ENCODE data around the gene HNRNPA2B1. TPM values are rescaled to one million over a fixed set of nuclear protein-coding genes. Genes with fewer than 3 reads are reported as not detected.

HNRNPA2B1 gene
- total RNA-seq, 1 donor from 2014 or later, result 398 TPM

DNA sequence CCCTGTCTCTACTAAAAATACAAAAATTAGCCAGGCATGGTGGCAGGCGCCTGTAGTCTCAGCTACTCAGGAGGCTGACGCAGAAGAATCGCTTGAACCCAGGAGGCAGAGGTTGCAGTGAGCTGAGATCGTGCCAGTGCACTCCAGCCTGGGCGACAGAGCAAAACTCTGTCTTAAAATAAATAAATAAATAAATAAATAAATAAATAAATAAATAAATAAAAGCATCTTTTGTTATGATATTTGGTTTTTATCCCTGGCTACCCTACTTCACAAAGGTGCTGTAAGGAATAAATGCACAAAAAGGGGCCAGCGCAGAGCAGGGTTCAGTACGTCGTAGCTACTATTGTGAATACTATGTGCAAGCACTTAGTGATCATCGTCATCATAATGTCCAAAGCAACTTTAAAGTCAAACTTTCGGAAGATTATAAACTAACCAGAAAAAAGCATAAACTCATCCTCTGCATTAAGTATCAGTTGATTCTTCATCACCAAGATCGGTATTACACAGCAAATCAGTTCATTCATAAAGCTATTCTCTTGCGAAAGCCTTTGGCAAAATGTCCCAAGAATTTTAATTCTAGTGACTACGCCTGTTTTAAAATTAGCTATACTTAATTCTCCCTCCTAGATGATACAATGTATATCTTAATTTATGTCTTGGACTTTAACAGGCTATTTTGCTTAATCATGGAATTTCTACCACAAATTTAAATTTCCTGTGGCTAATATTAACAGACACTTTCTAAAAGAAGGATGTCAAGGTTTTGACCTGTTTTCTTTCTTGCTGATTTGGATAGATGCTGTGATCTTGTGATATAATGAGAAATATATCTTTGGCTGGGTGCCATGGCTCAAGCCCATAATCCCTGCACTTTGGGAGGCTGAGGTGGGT lies 56.1 kb downstream of the HNRNPA2B1 start:
- Histone ChIP-seq H3K27me3 (ENCODE audit: low read depth) (peaks cover 34% of the 10 kb centered on the region), H3K36me3 (no peaks in the 10 kb centered on the region), H3K9me3 (replicated peaks) (no peaks in the 10 kb centered on the region), H3K4me3 (no peak overlapping the region), H3K4me1 (no peaks in the 10 kb centered on the region), H3K27ac (replicated peaks) (no peak overlapping the region)
- DNase-seq, result no peak
- intact Hi-C loops (cut with micrococcal nuclease), result no loop called here
- TF ChIP-seq, protein P1, sequence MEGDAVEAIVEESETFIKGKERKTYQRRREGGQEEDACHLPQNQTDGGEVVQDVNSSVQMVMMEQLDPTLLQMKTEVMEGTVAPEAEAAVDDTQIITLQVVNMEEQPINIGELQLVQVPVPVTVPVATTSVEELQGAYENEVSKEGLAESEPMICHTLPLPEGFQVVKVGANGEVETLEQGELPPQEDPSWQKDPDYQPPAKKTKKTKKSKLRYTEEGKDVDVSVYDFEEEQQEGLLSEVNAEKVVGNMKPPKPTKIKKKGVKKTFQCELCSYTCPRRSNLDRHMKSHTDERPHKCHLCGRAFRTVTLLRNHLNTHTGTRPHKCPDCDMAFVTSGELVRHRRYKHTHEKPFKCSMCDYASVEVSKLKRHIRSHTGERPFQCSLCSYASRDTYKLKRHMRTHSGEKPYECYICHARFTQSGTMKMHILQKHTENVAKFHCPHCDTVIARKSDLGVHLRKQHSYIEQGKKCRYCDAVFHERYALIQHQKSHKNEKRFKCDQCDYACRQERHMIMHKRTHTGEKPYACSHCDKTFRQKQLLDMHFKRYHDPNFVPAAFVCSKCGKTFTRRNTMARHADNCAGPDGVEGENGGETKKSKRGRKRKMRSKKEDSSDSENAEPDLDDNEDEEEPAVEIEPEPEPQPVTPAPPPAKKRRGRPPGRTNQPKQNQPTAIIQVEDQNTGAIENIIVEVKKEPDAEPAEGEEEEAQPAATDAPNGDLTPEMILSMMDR (IDR thresholded peaks at IDR 0.05; ENCODE audit: borderline replicate concordance), result no peak

DNA sequence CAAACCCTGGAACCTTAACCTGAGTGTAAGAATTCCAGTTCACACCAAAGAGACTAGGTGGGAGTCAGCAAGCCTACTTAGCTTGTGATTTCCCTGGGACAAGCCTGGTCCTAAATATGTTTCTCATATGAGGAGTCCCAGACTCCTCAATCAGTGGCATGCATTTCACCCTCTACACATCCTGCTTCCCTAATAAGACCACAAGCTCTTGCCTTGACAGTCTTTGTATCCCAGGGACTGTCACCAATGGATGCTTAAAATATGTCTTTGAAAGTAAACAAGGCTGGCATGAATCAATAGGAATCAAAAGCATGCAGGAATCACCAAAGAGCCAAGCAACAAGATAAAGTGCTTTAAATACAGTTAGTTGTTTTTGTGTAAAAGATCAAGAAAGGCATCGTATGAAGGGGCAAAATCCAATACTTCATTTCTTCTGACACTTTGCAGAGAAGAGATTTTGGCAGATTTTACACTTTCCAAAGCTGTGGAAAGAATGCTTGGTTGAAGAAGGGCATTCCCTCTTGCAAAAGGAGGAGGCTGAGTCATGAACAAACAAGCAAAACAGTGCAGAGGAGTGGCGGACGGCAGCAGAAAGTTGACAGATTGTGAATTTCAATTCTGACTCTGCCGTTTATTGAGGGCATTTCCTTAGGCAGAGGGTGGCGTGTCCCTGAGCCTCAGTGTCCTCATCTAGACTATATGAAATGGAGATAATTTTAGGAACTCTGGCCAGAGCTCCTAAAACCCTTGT lies 57.1 kb downstream of the HNRNPA2B1 start:
- Histone ChIP-seq H3K27ac (replicated peaks) (no peak overlapping the region), H3K4me1 (no peaks in the 10 kb centered on the region), H3K9me3 (replicated peaks) (no peaks in the 10 kb centered on the region), H3K36me3 (no peaks in the 10 kb centered on the region), H3K27me3 (ENCODE audit: low read depth) (peaks cover 34% of the 10 kb centered on the region), H3K4me3 (no peak overlapping the region)
- intact Hi-C loops (cut with micrococcal nuclease), result no loop called here
- no peak for DNase-seq
- TF ChIP-seq, protein P1 (IDR thresholded peaks at IDR 0.05; ENCODE audit: borderline replicate concordance), result no peak

DNA sequence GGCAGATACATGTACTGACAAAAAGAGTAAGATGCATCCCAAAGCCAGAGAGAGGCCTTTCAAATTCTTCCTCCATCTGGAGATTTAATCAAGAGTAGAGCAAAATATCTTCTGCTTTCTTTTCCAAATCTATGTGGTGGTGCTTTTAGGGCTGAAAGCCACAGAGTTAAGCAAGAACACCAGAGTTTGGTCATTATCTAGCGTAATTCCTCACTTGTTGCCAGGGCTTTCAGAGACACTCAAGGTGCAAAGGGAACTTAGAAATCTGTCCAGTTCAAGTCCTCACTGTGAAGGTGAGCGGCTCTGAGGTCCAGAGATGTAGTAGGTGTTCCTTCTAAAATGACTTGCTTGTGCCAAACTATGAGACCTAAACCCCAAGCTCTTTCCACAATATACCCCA lies 59.5 kb downstream of the HNRNPA2B1 start:
- H3K36me3 ChIP-seq, result no peaks in the 10 kb centered on the region

DNA sequence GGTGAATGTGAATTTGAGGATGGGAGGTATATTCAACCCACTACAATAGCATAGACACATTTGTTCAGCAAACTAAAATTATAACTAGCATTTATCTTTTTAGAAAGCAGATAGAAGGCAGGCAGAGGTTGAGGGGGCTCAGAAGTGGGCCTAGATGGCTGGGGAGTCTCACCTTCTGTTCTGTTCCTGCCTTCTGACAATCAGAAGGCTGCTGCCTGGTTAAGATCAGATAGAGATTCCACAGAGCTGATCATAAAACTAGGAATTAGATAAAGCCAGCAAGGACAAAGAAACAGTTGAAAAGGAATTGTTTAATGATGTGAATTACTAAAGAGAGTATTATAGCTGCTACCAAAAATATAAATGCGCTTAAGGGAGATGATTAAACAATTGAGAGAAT lies 60.2 kb downstream of the HNRNPA2B1 start:
- H3K4me1 ChIP-seq, result no peaks in the 10 kb centered on the region
- H3K4me3 ChIP-seq, result no peak overlapping the region
- H3K27ac ChIP-seq (replicated peaks), result no peak overlapping the region
- TF ChIP-seq, protein P1 (IDR thresholded peaks at IDR 0.05; ENCODE audit: borderline replicate concordance), result no peak
- H3K27me3 ChIP-seq (ENCODE audit: low read depth), result peaks cover 31% of the 10 kb centered on the region
- peaks cover 6% of the 10 kb centered on the region for H3K9me3 ChIP-seq (replicated peaks)
- H3K36me3 ChIP-seq, result no peaks in the 10 kb centered on the region
- intact Hi-C loops (cut with micrococcal nuclease), result no loop called here
- no peak for DNase-seq

More for the DNA sequence above, 59.5 kb downstream of the HNRNPA2B1 start:
- Histone ChIP-seq H3K27ac (replicated peaks) (no peak overlapping the region), H3K4me1 (no peaks in the 10 kb centered on the region), H3K27me3 (ENCODE audit: low read depth) (peaks cover 38% of the 10 kb centered on the region), H3K4me3 (no peak overlapping the region), H3K9me3 (replicated peaks) (no peaks in the 10 kb centered on the region)
- DNase-seq, result no peak
- intact Hi-C loops (cut with micrococcal nuclease), result no loop called here
- TF ChIP-seq, protein P1 (IDR thresholded peaks at IDR 0.05; ENCODE audit: borderline replicate concordance), result no peak

Other genes starting within 250 kb of the HNRNPA2B1 start
- 0.99 TPM for gene NFE2L3, start 48.5 kb downstream of the HNRNPA2B1 start, total RNA-seq
- 58.5 TPM for gene CBX3, start 999 bp upstream of the HNRNPA2B1 start, total RNA-seq
- gene SNX10, start 91.1 kb upstream of the HNRNPA2B1 start, total RNA-seq, result 1.1 TPM